K562 (cell line): ENCODE measurements around the gene ZNF319. TPM values are rescaled to one million over a fixed set of nuclear protein-coding genes. Genes with fewer than 3 reads are reported as not detected.

ENCODE experiments used
- ATAC-seq: fragments of 200-7000 bp; cut with Tn5 transposase; 3 replicates; pipeline ENCODE4 v1.9.1; 2020; ENCODE audit warnings: moderate library complexity
- BruUV-seq: library from RNA; stranded (reverse); fragments of 400-500 nt; replicated peaks from 2 replicates; lab custom pipeline; 2021; lab: Mats Ljungman, UMichigan
- CTCF ChIA-PET: fragments of 300-600 bp; formaldehyde crosslinking; extraction: SDS; loops from one replicate; lab custom pipeline; 2021; ENCODE audit warnings: low intra/inter-chr PET ratio; lab: Yijun Ruan, JAX
- POLR2A ChIA-PET: fragments of 300-600, 350-650 bp; sonication (Branson Sonifier 250); formaldehyde crosslinking; extraction: SDS; loops from one replicate; lab custom pipeline; 2021; ENCODE audit warnings: antibody characterized with exemption, inconsistent platforms; lab: Yijun Ruan, JAX
- DNase-seq, 4 experiments: peaks; one replicate each; pipeline versions ENCODE4 v3.0.0 to v3.0.0-alpha.2; 2011 to 2018; ENCODE audit warnings: low spot score in 3 of 4, mixed read lengths in 3 of 4; ENCODE audit errors: extremely low read depth in 1 of 4
- FAIRE-seq: peaks from 2 replicates; lab custom pipeline; 2011; peaks lifted over from hg19 to GRCh38; lab: Jason Lieb, UNC
- H2AFZ ChIP-seq: 2 replicates; pipeline ENCODE4 v1.6.0; 2011; ENCODE audit warnings: low read depth, low read length, control low read depth, inconsistent platforms
- H3K27ac ChIP-seq: fragments of 200-600 bp; 3 replicates; pipeline ENCODE4 v1.8.0; 2011; ENCODE audit warnings: low read depth, mild to moderate bottlenecking, control low read depth, inconsistent platforms, low read length, moderate library complexity, mixed read lengths; ENCODE audit errors: extremely low read depth
- H3K27me3 ChIP-seq, 2 experiments: fragments of 300-600 bp in 1 of 2; 2 replicates in 1 of 2; 3 replicates in 1 of 2; pipeline versions ENCODE4 v1.6.0 to v1.8.0; 2011; ENCODE audit warnings: inconsistent platforms in 2 of 2, low read length in 2 of 2, mild to moderate bottlenecking in 1 of 2, mixed read lengths in 1 of 2, moderate library complexity in 1 of 2; ENCODE audit not compliant: control insufficient read depth in 2 of 2, insufficient read depth in 2 of 2
- H3K36me3 ChIP-seq: fragments of 300-600 bp; 3 replicates; pipeline ENCODE4 v1.8.0; 2011; ENCODE audit warnings: mild to moderate bottlenecking, low read length, inconsistent platforms; ENCODE audit not compliant: control insufficient read depth, insufficient read depth
- H3K4me1 ChIP-seq, 2 experiments: fragments of 200-600 bp in 1 of 2; replicated peaks in 1 of 2; 2 replicates in 1 of 2; 3 replicates in 1 of 2; pipeline versions ENCODE4 v1.5.1 to v1.8.0; 2011; ENCODE audit warnings: inconsistent platforms in 2 of 2, low read length in 2 of 2, mild to moderate bottlenecking in 1 of 2, mixed read lengths in 1 of 2, moderate library complexity in 1 of 2; ENCODE audit not compliant: control insufficient read depth in 2 of 2, insufficient read depth in 2 of 2
- H3K4me2 ChIP-seq: 2 replicates; pipeline ENCODE4 v1.6.1; 2011; ENCODE audit warnings: low read length, control low read depth, inconsistent platforms, mixed read lengths; ENCODE audit not compliant: insufficient read depth
- H3K4me3 ChIP-seq: fragments of 200-600 bp; sonication (generic), shearing (Covaris generic); 2 replicates; pipeline ENCODE4 v1.5.1; 2016; ENCODE audit warnings: control low read depth, inconsistent platforms
- H3K79me2 ChIP-seq: fragments of 200-600 bp; 3 replicates; pipeline ENCODE4 v1.8.0; 2011; ENCODE audit warnings: low read length, inconsistent platforms; ENCODE audit not compliant: control insufficient read depth, insufficient read depth
- H3K9ac ChIP-seq, 2 experiments: 2 replicates each; pipeline versions ENCODE4 v1.6.0 to v1.6.1; 2011; ENCODE audit warnings: low read depth in 2 of 2, low read length in 2 of 2, control low read depth in 1 of 2, inconsistent platforms in 1 of 2, mild to moderate bottlenecking in 1 of 2, mixed read lengths in 1 of 2; ENCODE audit not compliant: insufficient read depth in 1 of 2
- H3K9me1 ChIP-seq: one replicate; pipeline ENCODE4 v1.6.0; 2011; ENCODE audit warnings: inconsistent platforms, mild to moderate bottlenecking, low read length, moderate library complexity; ENCODE audit not compliant: control insufficient read depth, insufficient read depth
- H3K9me3 ChIP-seq: replicated peaks from 2 replicates; pipeline ENCODE4 v1.5.1; 2011; ENCODE audit warnings: low read depth, low read length, inconsistent platforms; ENCODE audit not compliant: control insufficient read depth, insufficient read depth
- H4K20me1 ChIP-seq: replicated peaks from 2 replicates; pipeline ENCODE4 v1.6.1; 2011; ENCODE audit warnings: low read length, inconsistent platforms, mixed read lengths; ENCODE audit not compliant: control insufficient read depth, insufficient read depth
- DMBX1 ChIP-seq: fragments of 250-450 bp; sonication (Bioruptor Pico); IDR thresholded peaks from 2 replicates; pipeline ENCODE4 v1.8.0; 2022; ENCODE audit warnings: inconsistent platforms, mild to moderate bottlenecking, moderate library complexity, borderline replicate concordance
- ELF1 ChIP-seq: fragments of 200-800 bp; sonication (Bioruptor generic); IDR thresholded peaks from 2 replicates; pipeline ENCODE4 v1.6.1; 2016; ENCODE audit warnings: missing genetic modification characterization, missing compliant biosample characterization
- JUN ChIP-seq, 2 experiments: sonication (generic) in 1 of 2; formaldehyde crosslinking in 1 of 2; IDR thresholded peaks; 2 replicates each; pipeline versions ENCODE4 v1.6.1 to v1.8.0; 2012 to 2022; ENCODE audit warnings: borderline replicate concordance in 2 of 2, mild to moderate bottlenecking in 2 of 2, improper control_type of control experiment in 1 of 2, low read depth in 1 of 2, low read length in 1 of 2, missing genetic modification reagents in 1 of 2
- PML ChIP-seq: IDR thresholded peaks from 2 replicates; pipeline ENCODE4 v1.6.1; 2012; ENCODE audit warnings: low read length, inconsistent platforms
- RBM25 ChIP-seq: fragments of 200-400 bp; formaldehyde crosslinking; IDR thresholded peaks from 2 replicates; pipeline ENCODE4 v1.6.1; 2018; ENCODE audit warnings: low read length, low read depth, moderate library complexity; ENCODE audit not compliant: severe bottlenecking
- SOX6 ChIP-seq: fragments of 450-650 bp; IDR thresholded peaks from 2 replicates; pipeline ENCODE4 v1.6.1; 2014; ENCODE audit warnings: mild to moderate bottlenecking
- TRIM28 ChIP-seq: fragments of 450-650 bp; IDR thresholded peaks from 2 replicates; pipeline ENCODE4 v1.6.1; 2017
- ZNF766 ChIP-seq: fragments of 200-800 bp; sonication (Bioruptor generic); conservative IDR thresholded peaks from 2 replicates; pipeline ENCODE4 v1.6.1; 2016; ENCODE audit warnings: missing genetic modification characterization, missing compliant biosample characterization
- WGBS: fragments of 100-300 bp; shearing (Covaris generic); methylation state at CpG from one replicate; pipeline ENCODE4 v1.1.6; 2016; ENCODE audit warnings: low coverage, mixed read lengths; ENCODE audit not compliant: insufficient coverage; ENCODE audit errors: missing lambda C conversion rate; 5-methylcytosine and 5-hydroxymethylcytosine counted together
- in situ Hi-C: fragments of 300-500 bp; cut with MboI; formaldehyde crosslinking; loops from 4 replicates; pipeline ENCODE4 v1.15.0; 2018; ENCODE audit warnings: inconsistent platforms, mixed read lengths
- intact Hi-C: fragments of 100-400 bp; cut with micrococcal nuclease; formaldehyde crosslinking; loops from 2 replicates; pipeline ENCODE4 v1.14.2; 2022
- polyA plus RNA-seq, 8 experiments: library from polyadenylated mRNA; depleted of rRNA in 4 of 8; stranded (reverse) in 5 of 8; unstranded in 3 of 8; fragments of >200 nt; fragmentation: Nextera tagmentation in 2 of 8; fragmentation: Illumina TruSeq in 1 of 8; extraction: Ambion mirVana in 2 of 8; extraction: Trizol in 1 of 8; gene quantifications; 2 replicates each; pipeline versions ENCODE4 v1.2.1 to v1.2.3, GENCODE V29; 2011 to 2014; ENCODE audit warnings: inconsistent platforms in 1 of 8, missing spikeins in 1 of 8
- total RNA-seq, 7 experiments: library from RNA; depleted of rRNA in 6 of 7; stranded (reverse); fragments of >200 nt in 6 of 7; fragmentation: Illumina TruSeq in 2 of 7; extraction: Trizol in 2 of 7; gene quantifications; 2 replicates each; pipeline versions ENCODE4 v1.2.1 to v1.2.3, GENCODE V29; 2011 to 2021; ENCODE audit warnings: low replicate concordance in 1 of 7
- TF ChIP-seq, protein P1 (sequence below): fragments of 250-450 bp; sonication (Bioruptor Pico); IDR thresholded peaks from 2 replicates; pipeline ENCODE4 v1.8.0; 2022; ENCODE audit warnings: moderate library complexity, mild to moderate bottlenecking, inconsistent platforms
- TF ChIP-seq, protein P2 (sequence below): fragments of 250-450 bp; sonication (Bioruptor Pico); IDR thresholded peaks from 2 replicates; pipeline ENCODE4 v1.5.0; 2020; ENCODE audit warnings: mild to moderate bottlenecking
- TF ChIP-seq, protein P3 (sequence below), 2 experiments: fragments of 450-650 bp in 1 of 2; IDR thresholded peaks; 2 replicates each; pipeline ENCODE4 v1.6.1; 2011 to 2017; ENCODE audit warnings: low read depth in 2 of 2, antibody characterized with exemption in 1 of 2, borderline replicate concordance in 1 of 2, low read length in 1 of 2, mild to moderate bottlenecking in 1 of 2, mixed read lengths in 1 of 2; ENCODE audit not compliant: control insufficient read depth in 1 of 2
- TF ChIP-seq, protein P4 (sequence below), 3 experiments: IDR thresholded peaks in 2 of 3; conservative IDR thresholded peaks in 1 of 3; 2 replicates each; pipeline ENCODE4 v1.5.1; 2011 to 2012; ENCODE audit warnings: low read length in 3 of 3, mild to moderate bottlenecking in 3 of 3, control low read depth in 2 of 3, improper control_type of control experiment in 1 of 3, inconsistent platforms in 1 of 3, low read depth in 1 of 3, mixed read lengths in 1 of 3, moderate library complexity in 1 of 3; ENCODE audit not compliant: insufficient read depth in 2 of 3

ZNF319 gene
- total and polyA plus RNA-seq, 9 of the 15 experiments (the other 6 are each of a cell fraction or from before 2014, with no cell fraction given): 0.20 to 5.7 (median 1.4) TPM

DNA sequence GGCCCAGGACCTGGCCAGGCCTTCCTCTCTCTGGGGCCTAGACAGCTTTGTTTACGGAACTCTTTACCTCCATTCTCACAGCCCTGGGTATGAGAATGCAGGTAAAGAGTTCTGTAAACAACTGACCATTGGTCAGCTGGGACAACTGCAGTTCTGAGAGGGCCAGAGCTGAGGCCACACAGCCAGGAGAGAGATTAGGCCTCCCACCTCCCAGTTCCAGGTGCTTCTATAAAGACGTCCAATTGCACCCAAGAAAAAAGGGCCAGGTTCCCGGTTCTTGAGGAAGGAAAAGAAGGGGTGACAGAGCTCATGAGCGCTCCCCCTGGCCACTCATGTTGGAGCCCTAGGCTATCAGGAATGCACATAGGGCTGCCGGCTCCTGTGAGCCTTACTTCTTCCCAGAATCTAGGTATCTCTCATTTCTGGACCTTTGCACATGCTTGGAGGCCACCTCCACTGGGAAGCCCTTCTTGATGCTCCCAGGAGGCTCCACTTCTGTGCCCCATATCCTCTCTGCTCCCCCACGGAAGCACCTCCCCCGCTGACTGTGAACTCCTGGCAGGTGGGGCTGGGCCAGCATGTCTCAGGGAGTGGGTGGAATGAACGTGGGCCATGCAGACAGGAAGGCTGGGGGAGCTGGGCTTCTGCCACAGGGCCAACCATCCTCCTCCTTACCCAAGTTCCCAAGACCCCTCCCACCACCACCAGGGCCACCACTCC is 42.6 kb downstream of the ZNF319 start:
- Histone ChIP-seq H3K9ac (peak overlapping the region in 1 of 2 experiments; percentile 31; a peak in 1 of 4 replicates), H4K20me1 (no peaks in the 10 kb centered on the region), H2AFZ (peak overlapping the region; percentile 27; the same call in 1 of the 2 replicates), H3K4me1 (peaks cover 0 to 23% of the 10 kb centered on the region in 2 experiments; a peak in 3 of 5 replicates), H3K27me3 (no peaks in the 10 kb centered on the region; a peak in 1 of 5 replicates), H3K4me2 (no peak overlapping the region), H3K9me3 (no peaks in the 10 kb centered on the region), H3K27ac (no peak overlapping the region), H3K4me3 (no peak overlapping the region), H3K79me2 (no peaks in the 10 kb centered on the region), H3K9me1 (no peaks in the 10 kb centered on the region), H3K36me3 (no peaks in the 10 kb centered on the region)
- 25% methylated on average over 8 of the region's 8 CpGs for WGBS
- in situ Hi-C loops (no loop called here), intact Hi-C loops (no loop called here)
- DNase-seq: peak in 3 of 4 experiments; percentile 32 to 51 (median 47)
- peak; percentile 69 for ATAC-seq
- CTCF ChIA-PET: no interaction called here
- BruUV-seq: no TSS peak
- FAIRE-seq: peak; percentile 51
- POLR2A ChIA-PET: interaction anchor here (0.7 to 2.8 kb wide), 4 partner anchors 16 to 51 kb away, joined by 3 to 18 read pairs (median 4); a partner anchor contains a TSS
- TF ChIP-seq PML: no peak
- TF ChIP-seq ZNF766 (CRISPR knock-in tag): no peak
- no peak for TF ChIP-seq ELF1 (tag)
- no peak for TF ChIP-seq DMBX1 (CRISPR knock-in tag)
- no peak for TF ChIP-seq TRIM28
- TF ChIP-seq, protein P1, sequence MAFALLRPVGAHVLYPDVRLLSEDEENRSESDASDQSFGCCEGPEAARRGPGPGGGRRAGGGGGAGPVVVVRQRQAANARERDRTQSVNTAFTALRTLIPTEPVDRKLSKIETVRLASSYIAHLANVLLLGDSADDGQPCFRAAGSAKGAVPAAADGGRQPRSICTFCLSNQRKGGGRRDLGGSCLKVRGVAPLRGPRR (CRISPR knock-in tag): no peak
- TF ChIP-seq, protein P2, sequence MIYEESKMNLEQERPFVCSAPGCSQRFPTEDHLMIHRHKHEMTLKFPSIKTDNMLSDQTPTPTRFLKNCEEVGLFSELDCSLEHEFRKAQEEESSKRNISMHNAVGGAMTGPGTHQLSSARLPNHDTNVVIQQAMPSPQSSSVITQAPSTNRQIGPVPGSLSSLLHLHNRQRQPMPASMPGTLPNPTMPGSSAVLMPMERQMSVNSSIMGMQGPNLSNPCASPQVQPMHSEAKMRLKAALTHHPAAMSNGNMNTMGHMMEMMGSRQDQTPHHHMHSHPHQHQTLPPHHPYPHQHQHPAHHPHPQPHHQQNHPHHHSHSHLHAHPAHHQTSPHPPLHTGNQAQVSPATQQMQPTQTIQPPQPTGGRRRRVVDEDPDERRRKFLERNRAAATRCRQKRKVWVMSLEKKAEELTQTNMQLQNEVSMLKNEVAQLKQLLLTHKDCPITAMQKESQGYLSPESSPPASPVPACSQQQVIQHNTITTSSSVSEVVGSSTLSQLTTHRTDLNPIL (CRISPR knock-in tag): no peak
- TF ChIP-seq, protein P3, sequence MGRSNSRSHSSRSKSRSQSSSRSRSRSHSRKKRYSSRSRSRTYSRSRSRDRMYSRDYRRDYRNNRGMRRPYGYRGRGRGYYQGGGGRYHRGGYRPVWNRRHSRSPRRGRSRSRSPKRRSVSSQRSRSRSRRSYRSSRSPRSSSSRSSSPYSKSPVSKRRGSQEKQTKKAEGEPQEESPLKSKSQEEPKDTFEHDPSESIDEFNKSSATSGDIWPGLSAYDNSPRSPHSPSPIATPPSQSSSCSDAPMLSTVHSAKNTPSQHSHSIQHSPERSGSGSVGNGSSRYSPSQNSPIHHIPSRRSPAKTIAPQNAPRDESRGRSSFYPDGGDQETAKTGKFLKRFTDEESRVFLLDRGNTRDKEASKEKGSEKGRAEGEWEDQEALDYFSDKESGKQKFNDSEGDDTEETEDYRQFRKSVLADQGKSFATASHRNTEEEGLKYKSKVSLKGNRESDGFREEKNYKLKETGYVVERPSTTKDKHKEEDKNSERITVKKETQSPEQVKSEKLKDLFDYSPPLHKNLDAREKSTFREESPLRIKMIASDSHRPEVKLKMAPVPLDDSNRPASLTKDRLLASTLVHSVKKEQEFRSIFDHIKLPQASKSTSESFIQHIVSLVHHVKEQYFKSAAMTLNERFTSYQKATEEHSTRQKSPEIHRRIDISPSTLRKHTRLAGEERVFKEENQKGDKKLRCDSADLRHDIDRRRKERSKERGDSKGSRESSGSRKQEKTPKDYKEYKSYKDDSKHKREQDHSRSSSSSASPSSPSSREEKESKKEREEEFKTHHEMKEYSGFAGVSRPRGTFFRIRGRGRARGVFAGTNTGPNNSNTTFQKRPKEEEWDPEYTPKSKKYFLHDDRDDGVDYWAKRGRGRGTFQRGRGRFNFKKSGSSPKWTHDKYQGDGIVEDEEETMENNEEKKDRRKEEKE (IDR thresholded peaks at IDR 0.05; ENCODE audit: borderline replicate concordance in 1 of 2, control insufficient read depth in 1 of 2, low read depth in 2 of 2, low read length in 1 of 2): no peak
- no peak for TF ChIP-seq SOX6
- peak; percentile 54 for TF ChIP-seq RBM25
- TF ChIP-seq, protein P4, sequence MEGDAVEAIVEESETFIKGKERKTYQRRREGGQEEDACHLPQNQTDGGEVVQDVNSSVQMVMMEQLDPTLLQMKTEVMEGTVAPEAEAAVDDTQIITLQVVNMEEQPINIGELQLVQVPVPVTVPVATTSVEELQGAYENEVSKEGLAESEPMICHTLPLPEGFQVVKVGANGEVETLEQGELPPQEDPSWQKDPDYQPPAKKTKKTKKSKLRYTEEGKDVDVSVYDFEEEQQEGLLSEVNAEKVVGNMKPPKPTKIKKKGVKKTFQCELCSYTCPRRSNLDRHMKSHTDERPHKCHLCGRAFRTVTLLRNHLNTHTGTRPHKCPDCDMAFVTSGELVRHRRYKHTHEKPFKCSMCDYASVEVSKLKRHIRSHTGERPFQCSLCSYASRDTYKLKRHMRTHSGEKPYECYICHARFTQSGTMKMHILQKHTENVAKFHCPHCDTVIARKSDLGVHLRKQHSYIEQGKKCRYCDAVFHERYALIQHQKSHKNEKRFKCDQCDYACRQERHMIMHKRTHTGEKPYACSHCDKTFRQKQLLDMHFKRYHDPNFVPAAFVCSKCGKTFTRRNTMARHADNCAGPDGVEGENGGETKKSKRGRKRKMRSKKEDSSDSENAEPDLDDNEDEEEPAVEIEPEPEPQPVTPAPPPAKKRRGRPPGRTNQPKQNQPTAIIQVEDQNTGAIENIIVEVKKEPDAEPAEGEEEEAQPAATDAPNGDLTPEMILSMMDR (IDR thresholded peaks at IDR 0.05 in 2 of 3, conservative IDR thresholded peaks at IDR 0.05 in 1 of 3; ENCODE audit: insufficient read depth in 2 of 3, low read depth in 1 of 3, low read length in 3 of 3): peak; percentile 21 to 47 (median 38); a peak in 3 of 6 replicates
- TF ChIP-seq JUN (IDR thresholded peaks at IDR 0.05; ENCODE audit: borderline replicate concordance, low read depth, low read length): no peak
- TF ChIP-seq JUN (CRISPR knock-in tag; IDR thresholded peaks at IDR 0.05; ENCODE audit: borderline replicate concordance): no peak
